Lower leg skin (tissue), 3 donors: ENCODE results near the gene SLC16A1.

Experiments used
- POLR2A ChIP-seq, 2 donors: fragments of 450-650 bp; IDR thresholded peaks; one replicate each; pipeline ENCODE4 v1.6.1; 2016 to 2017; ENCODE audit warnings: antibody characterized with exemption in 2 of 2, mild to moderate bottlenecking in 1 of 2, moderate library complexity in 1 of 2
- TF ChIP-seq, protein P1 (sequence below), 3 donors: fragments of 450-650 bp; IDR thresholded peaks; one replicate each; pipeline ENCODE4 v1.5.1; 2016; ENCODE audit warnings: antibody characterized with exemption in 3 of 3, mild to moderate bottlenecking in 3 of 3, moderate library complexity in 2 of 3

DNA sequence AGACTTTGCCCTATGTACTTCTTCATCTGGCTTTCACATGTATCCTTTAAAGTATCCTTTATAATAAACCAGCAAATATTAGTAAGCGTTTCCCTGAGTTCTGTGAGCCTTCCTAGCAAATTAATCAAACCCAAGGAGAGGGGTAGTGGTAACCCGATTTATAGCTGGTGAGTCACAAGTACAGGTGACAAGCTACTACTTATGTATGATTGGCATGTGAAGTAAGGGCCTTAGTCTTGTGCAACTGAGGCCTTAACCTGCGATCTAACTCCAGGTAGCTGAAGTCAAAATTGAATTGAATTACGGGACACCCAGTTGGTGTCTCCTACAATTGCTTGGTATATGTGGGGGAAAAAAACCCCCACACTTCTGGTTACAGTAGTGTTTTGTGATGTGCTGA is 26.0 kb downstream of the SLC16A1 start:
- no peak for TF ChIP-seq POLR2A (IDR thresholded peaks at IDR 0.05)
- TF ChIP-seq, protein P1, sequence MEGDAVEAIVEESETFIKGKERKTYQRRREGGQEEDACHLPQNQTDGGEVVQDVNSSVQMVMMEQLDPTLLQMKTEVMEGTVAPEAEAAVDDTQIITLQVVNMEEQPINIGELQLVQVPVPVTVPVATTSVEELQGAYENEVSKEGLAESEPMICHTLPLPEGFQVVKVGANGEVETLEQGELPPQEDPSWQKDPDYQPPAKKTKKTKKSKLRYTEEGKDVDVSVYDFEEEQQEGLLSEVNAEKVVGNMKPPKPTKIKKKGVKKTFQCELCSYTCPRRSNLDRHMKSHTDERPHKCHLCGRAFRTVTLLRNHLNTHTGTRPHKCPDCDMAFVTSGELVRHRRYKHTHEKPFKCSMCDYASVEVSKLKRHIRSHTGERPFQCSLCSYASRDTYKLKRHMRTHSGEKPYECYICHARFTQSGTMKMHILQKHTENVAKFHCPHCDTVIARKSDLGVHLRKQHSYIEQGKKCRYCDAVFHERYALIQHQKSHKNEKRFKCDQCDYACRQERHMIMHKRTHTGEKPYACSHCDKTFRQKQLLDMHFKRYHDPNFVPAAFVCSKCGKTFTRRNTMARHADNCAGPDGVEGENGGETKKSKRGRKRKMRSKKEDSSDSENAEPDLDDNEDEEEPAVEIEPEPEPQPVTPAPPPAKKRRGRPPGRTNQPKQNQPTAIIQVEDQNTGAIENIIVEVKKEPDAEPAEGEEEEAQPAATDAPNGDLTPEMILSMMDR (IDR thresholded peaks at IDR 0.05): no peak
